Measurements from ENCODE around the gene CFAP299. TPM values are rescaled to one million over a fixed set of nuclear protein-coding genes. Genes with fewer than 3 reads are reported as not detected.

Gene CFAP299
- total and polyA plus RNA-seq, 2 donors (not counting 3 experiments of a cell fraction or from before 2014, with no cell fraction given), result not detected

- H3K27ac ChIP-seq (ENCODE audit: insufficient read depth, low read depth, low read length), result no peak overlapping the region
- TF ChIP-seq POLR2AphosphoS5 (IDR thresholded peaks at IDR 0.05; ENCODE audit: insufficient read depth, low read depth, low read length) (no peak), JUN (IDR thresholded peaks at IDR 0.05; ENCODE audit: borderline replicate concordance, insufficient read depth, insufficient read length, low read depth) (no peak)
- H2AFZ ChIP-seq (ENCODE audit: low read depth, low read length), result no peak overlapping the region
- no peaks in the 10 kb centered on the region for H3K27me3 ChIP-seq (ENCODE audit: control insufficient read depth in 2 of 2, insufficient read depth in 2 of 2, low read length in 2 of 2)
- H4K20me1 ChIP-seq (replicated peaks; ENCODE audit: control insufficient read depth, extremely low read depth, insufficient read depth, low read length), result no peaks in the 10 kb centered on the region
- intact Hi-C loops (cut with micrococcal nuclease) (no loop called here), dilution Hi-C loops (cut with MboI; ENCODE audit: extremely low pct_ligation_motif_present, low sequenced_read_pairs) (no loop called here)
- no TSS peak for BruUV-seq (replicated peaks)
- no peaks in the 10 kb centered on the region for H3K4me1 ChIP-seq (ENCODE audit: control insufficient read depth, extremely low read depth, insufficient read depth, low read length)
- H3K9ac ChIP-seq (replicated peaks; ENCODE audit: extremely low read depth, insufficient read depth, low read length), result no peak overlapping the region
- no peak overlapping the region for H3K4me3 ChIP-seq (replicated peaks in 1 of 3; ENCODE audit: insufficient read depth in 1 of 3, low read depth in 1 of 3, low read length in 3 of 3)
- no peak for FAIRE-seq
- no peaks in the 10 kb centered on the region for H3K36me3 ChIP-seq (ENCODE audit: control insufficient read depth in 2 of 2, extremely low read depth in 1 of 2, insufficient read depth in 2 of 2, low read length in 2 of 2)
- ChIA-PET CTCF (no interaction called here), POLR2A (no interaction called here)
- H3K9me3 ChIP-seq (replicated peaks; ENCODE audit: control insufficient read depth, insufficient read depth, low read length), result no peaks in the 10 kb centered on the region
- no peaks in the 10 kb centered on the region for H3K79me2 ChIP-seq (ENCODE audit: control insufficient read depth, insufficient read depth, low read length)
- H3K9me1 ChIP-seq (replicated peaks; ENCODE audit: control insufficient read depth, extremely low read depth, insufficient read depth, low read length), result no peaks in the 10 kb centered on the region
- no peak for DNase-seq (ENCODE audit: low read depth, low spot score)
- no peak overlapping the region for H3K4me2 ChIP-seq (ENCODE audit: insufficient read depth, low read length)
Observed at GRCh38 chr4:80587871-80588385, 252.4 kb downstream of the CFAP299 start.

GRCh38 chr4:80592950-80593349 lies 257.4 kb downstream of the CFAP299 start:
- POLR2A ChIA-PET, result no interaction called here
- Histone ChIP-seq H4K20me1 (replicated peaks; ENCODE audit: control insufficient read depth, extremely low read depth, insufficient read depth, low read length) (no peaks in the 10 kb centered on the region), H2AFZ (ENCODE audit: low read depth, low read length) (no peak overlapping the region), H3K27me3 (ENCODE audit: control insufficient read depth in 2 of 2, insufficient read depth in 2 of 2, low read length in 2 of 2) (no peaks in the 10 kb centered on the region), H3K4me3 (replicated peaks in 1 of 3; ENCODE audit: insufficient read depth in 1 of 3, low read depth in 1 of 3, low read length in 3 of 3) (no peak overlapping the region), H3K9me3 (replicated peaks; ENCODE audit: control insufficient read depth, insufficient read depth, low read length) (no peaks in the 10 kb centered on the region), H3K4me1 (ENCODE audit: control insufficient read depth, extremely low read depth, insufficient read depth, low read length) (no peaks in the 10 kb centered on the region), H3K4me2 (ENCODE audit: insufficient read depth, low read length) (no peak overlapping the region), H3K9ac (replicated peaks; ENCODE audit: extremely low read depth, insufficient read depth, low read length) (no peak overlapping the region), H3K79me2 (ENCODE audit: control insufficient read depth, insufficient read depth, low read length) (no peaks in the 10 kb centered on the region), H3K36me3 (ENCODE audit: control insufficient read depth in 2 of 2, extremely low read depth in 1 of 2, insufficient read depth in 2 of 2, low read length in 2 of 2) (no peaks in the 10 kb centered on the region), H3K9me1 (replicated peaks; ENCODE audit: control insufficient read depth, extremely low read depth, insufficient read depth, low read length) (no peaks in the 10 kb centered on the region), H3K27ac (ENCODE audit: insufficient read depth, low read depth, low read length) (no peak overlapping the region)
- DNase-seq (ENCODE audit: low read depth, low spot score), result no peak
- no TSS peak for BruUV-seq (replicated peaks)
- no peak for FAIRE-seq
- TF ChIP-seq POLR2A (IDR thresholded peaks at IDR 0.05; ENCODE audit: low read depth, low read length), result no peak
- no peak for TF ChIP-seq MYC (IDR thresholded peaks at IDR 0.05; ENCODE audit: low read depth, low read length)
- TF ChIP-seq POLR2AphosphoS5 (IDR thresholded peaks at IDR 0.05; ENCODE audit: insufficient read depth, low read depth, low read length), result no peak
- TF ChIP-seq MAX (IDR thresholded peaks at IDR 0.05; ENCODE audit: insufficient read depth, insufficient read length), result no peak
- TF ChIP-seq FOS (IDR thresholded peaks at IDR 0.05; ENCODE audit: borderline replicate concordance, insufficient read depth, low read length), result no peak
- TF ChIP-seq JUN (IDR thresholded peaks at IDR 0.05; ENCODE audit: borderline replicate concordance, insufficient read depth, insufficient read length, low read depth), result no peak
- no peak for TF ChIP-seq GATA2 (IDR thresholded peaks at IDR 0.05; ENCODE audit: insufficient read depth, insufficient read length, low read depth, low read length)
- no peak for TF ChIP-seq CTCF (IDR thresholded peaks at IDR 0.05; ENCODE audit: extremely low read depth in 1 of 2, insufficient read depth in 1 of 2, low read depth in 1 of 2, low read length in 2 of 2)
- TF ChIP-seq EZH2 (IDR thresholded peaks at IDR 0.05; ENCODE audit: borderline replicate concordance, low read depth, low read length, severe bottlenecking), result no peak
- CTCF ChIA-PET, result no interaction called here
- intact Hi-C loops (cut with micrococcal nuclease) (no loop called here), dilution Hi-C loops (cut with MboI; ENCODE audit: extremely low pct_ligation_motif_present, low sequenced_read_pairs) (no loop called here)

Measured in endothelial cell of umbilical vein (primary cell).